ENCODE data around the gene DMRT3. TPM values are rescaled to one million over a fixed set of nuclear protein-coding genes. Genes with fewer than 3 reads are reported as not detected.

Gene DMRT3
- total RNA-seq, 1 experiment from 2014 or later: not detected

DNA sequence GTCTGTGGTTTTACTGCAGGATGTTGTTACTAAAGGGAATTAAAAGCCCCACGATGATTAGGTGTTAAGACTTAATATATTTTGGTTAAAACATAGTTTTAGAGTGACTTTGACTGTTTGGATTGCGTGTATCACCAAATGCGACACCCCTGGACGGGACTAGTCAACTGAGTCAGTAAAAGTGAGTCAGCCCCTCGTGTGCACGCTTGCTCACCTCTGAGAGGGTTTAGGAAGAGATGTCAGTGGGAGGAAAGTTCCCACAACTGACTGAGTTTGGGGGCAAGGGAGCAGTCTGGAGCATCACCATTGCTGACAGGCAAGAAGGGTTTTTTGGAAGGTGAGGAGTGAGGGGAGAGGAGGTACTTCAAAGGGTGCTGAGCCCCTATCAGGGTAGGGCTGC is 14.4 kb upstream of the DMRT3 start:
- Histone ChIP-seq H3K4me3 (no peak overlapping the region), H3K4me1 (replicated peaks) (no peaks in the 10 kb centered on the region), H3K36me3 (no peaks in the 10 kb centered on the region), H3K9me3 (replicated peaks) (no peaks in the 10 kb centered on the region), H3K27ac (no peak overlapping the region), H3K27me3 (replicated peaks) (no peaks in the 10 kb centered on the region)
- no peak for DNase-seq (ENCODE audit: low read depth in 1 of 2, low spot score in 2 of 2)

DNA sequence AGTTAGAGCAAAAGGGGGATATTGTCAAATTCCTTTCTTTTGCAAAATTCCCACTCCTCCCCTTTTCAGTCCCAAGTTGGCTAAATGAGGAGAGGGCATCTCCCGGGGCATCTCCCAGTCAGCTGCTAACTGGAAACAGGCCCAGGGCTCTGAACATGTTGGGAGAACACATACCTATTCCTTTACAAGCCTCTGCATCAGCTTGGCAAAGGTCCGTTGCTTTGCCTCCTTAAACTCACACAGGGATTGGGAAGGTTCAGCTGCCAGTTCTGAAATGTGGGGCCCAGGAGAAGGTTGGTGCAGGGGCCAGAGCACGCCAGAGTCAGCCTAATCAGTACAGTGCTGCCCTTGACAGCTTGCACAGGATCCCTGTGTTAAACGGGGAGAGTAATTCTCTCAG is 11.0 kb upstream of the DMRT3 start:
- no peak overlapping the region for H3K4me3 ChIP-seq
- no peaks in the 10 kb centered on the region for H3K9me3 ChIP-seq (replicated peaks)
- no peak overlapping the region for H3K27ac ChIP-seq
- DNase-seq (ENCODE audit: low read depth in 1 of 2, low spot score in 2 of 2): no peak
- no peaks in the 10 kb centered on the region for H3K36me3 ChIP-seq
- no peaks in the 10 kb centered on the region for H3K4me1 ChIP-seq (replicated peaks)
- no peaks in the 10 kb centered on the region for H3K27me3 ChIP-seq (replicated peaks)

DNA sequence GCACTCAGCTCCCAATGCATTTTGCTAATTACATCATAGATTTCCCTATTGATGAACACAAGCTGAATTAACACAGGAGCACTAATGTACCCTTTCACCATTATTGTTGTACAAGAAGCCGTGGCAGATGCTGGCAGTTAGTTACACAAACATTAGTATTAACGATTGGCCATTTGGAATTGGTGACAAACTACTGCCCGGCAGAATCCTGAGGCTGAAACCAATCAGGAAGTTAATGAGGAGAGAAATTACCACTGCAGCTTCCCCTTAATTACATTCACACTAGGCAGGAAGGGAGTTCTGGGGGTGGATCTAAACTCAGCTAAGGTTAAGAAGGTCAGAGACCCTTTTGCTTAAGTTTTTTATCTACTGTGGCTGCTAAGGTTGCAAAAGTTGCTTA is 9.6 kb upstream of the DMRT3 start:
- Histone ChIP-seq H3K27ac (no peak overlapping the region), H3K36me3 (no peaks in the 10 kb centered on the region), H3K4me1 (replicated peaks) (no peaks in the 10 kb centered on the region), H3K4me3 (no peak overlapping the region), H3K9me3 (replicated peaks) (no peaks in the 10 kb centered on the region), H3K27me3 (replicated peaks) (no peaks in the 10 kb centered on the region)
- DNase-seq (ENCODE audit: low read depth in 1 of 2, low spot score in 2 of 2): no peak

DNA sequence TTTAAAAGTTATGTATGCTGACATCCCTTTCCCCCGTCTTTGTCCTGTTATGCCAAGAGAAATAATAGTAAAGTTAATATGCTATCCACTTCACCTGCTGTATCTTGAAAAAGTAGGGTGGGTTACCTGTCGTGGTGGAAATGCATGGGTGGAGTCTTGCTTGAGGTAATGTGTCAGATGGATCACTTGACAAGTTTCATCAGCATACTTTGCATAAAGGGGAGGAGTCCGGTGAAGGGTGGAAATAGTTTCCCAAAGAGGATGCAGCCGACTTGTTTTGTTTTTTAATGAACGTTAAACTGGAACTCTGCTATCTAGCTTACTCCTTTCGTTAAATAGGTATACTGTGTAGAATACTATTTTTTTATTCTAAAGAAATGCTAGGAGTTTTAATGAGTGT is 9.0 kb upstream of the DMRT3 start:
- Histone ChIP-seq H3K27me3 (replicated peaks) (no peaks in the 10 kb centered on the region), H3K4me1 (replicated peaks) (no peaks in the 10 kb centered on the region), H3K36me3 (no peaks in the 10 kb centered on the region), H3K9me3 (replicated peaks) (no peaks in the 10 kb centered on the region), H3K27ac (no peak overlapping the region), H3K4me3 (no peak overlapping the region)
- DNase-seq (ENCODE audit: low read depth in 1 of 2, low spot score in 2 of 2): no peak

DNA sequence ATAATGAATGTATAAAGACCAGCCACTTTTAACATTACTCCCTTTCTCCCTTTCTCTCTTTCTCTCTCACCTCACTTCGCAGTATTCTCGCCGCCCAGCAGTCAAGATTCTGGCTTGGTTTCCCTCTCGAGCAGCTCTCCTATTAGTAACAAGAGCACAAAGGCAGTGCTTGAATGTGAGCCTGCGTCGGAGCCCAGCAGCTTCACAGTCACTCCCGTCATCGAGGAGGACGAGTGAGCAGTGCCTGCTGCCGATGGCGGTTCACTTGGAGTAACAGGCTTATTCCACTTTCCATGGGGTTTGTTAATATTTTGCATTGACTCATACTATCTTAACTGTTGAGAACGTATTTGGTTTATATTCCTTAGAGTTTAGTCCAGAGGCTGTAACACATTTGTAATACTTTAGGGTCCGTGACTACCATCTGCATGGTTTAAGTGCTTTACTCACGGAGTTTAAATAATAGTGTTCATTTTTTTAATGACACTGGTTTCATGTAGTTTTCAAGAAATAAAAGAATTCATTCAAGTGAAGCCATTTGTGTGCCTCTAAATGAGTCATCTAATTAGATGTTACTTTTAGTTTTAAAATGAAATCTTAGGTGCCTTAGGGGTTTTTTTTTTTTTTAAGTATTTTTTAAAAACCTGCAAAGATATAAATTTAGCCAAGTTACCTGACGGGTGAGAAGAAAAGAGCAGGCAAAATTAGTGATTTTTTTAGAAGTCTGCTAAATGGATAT is 8.4 kb upstream of the DMRT3 start:
- no peaks in the 10 kb centered on the region for H3K9me3 ChIP-seq (replicated peaks)
- H3K27me3 ChIP-seq (replicated peaks): no peaks in the 10 kb centered on the region
- no peak for DNase-seq (ENCODE audit: low read depth in 1 of 2, low spot score in 2 of 2)
- H3K27ac ChIP-seq: no peak overlapping the region
- no peaks in the 10 kb centered on the region for H3K36me3 ChIP-seq
- H3K4me1 ChIP-seq (replicated peaks): no peaks in the 10 kb centered on the region
- H3K4me3 ChIP-seq: no peak overlapping the region

DNA sequence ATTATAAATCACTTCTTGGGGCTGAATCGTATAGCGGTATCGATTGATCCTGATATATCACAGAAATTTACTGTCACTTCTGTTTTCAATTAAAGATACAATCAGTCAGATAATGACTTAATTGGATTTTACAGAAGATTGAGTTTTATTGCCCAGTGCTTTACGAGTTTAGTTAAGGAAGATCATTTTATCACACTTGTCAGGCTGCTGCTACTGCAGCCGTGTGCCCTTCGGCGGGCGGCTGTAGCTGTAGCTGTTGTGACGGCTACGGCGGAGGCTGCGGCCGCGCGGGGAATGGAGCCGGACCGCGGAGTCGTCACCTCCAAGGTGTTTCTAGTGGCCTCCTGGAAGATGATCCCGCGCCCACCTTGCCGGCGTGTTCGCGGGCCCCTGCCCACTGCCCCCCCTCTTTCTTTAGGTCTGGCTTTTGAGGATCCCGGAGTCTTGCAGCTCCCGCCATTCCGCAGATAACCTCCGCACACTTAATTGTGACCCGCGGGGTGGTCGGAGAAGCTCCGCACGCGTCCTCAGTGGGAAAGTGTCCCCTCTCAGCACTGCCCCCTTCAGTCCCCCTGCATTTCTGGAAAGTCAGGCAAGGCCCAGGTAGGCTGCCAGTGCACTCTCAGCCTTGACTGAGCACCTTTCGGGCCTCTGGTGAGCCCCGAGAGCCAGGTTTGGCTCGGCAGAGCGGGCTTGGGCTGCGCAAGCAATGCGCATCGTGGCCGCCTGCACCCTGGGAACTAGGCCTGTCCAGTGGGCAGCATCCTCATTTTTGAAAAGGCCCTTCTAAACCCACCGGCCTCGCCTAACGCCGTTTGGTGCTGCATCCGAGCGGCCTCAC is 6.9 kb upstream of the DMRT3 start:
- DNase-seq (ENCODE audit: low read depth in 1 of 2, low spot score in 2 of 2): no peak
- Histone ChIP-seq H3K36me3 (no peaks in the 10 kb centered on the region), H3K27me3 (replicated peaks) (no peaks in the 10 kb centered on the region), H3K4me1 (replicated peaks) (no peaks in the 10 kb centered on the region), H3K4me3 (no peak overlapping the region), H3K27ac (no peak overlapping the region), H3K9me3 (replicated peaks) (no peaks in the 10 kb centered on the region)

DNA sequence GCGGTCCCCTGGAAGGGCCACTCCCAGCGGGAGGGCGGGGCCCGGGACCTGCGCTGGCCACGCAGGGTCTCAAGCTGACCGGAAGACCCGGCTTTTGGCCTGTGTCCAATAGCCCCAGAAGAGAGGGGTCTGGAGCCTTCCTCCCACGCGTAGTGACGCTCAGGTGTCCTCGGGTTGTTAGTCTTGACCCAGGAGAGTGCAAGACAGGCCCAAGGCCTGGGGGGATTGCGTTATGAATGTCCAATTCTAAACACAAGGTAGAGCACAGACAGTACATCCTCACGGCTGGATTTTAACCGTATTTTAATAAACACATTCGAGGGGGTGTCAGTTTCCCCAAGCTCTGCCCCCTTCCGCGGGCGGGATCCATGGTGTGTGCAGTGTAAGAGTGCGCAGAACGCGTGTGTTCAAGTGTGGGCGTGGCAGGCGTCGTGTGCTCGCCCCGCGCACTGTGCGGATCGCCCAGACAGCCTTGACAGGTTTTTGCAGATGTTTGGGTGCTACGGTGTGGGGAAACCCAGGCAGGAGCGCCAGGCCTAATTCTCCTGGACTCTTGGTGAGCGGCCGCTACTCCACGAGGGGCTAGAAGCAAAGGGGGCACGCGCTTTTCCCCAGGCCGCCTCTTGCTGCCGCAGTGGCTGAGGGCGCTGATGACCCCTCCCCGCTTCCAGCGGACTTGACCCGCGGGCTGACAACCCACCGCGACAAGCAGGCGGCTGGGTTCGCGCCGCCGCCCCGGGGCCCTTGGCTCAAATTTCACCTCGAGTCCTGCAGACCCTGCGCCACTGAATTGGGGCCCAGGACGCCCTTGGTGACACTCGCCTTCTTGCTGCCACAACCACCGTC is 6.1 kb upstream of the DMRT3 start:
- Histone ChIP-seq H3K27me3 (replicated peaks) (no peaks in the 10 kb centered on the region), H3K4me3 (no peak overlapping the region), H3K27ac (no peak overlapping the region), H3K4me1 (replicated peaks) (no peaks in the 10 kb centered on the region), H3K36me3 (no peaks in the 10 kb centered on the region), H3K9me3 (replicated peaks) (no peaks in the 10 kb centered on the region)
- no peak for DNase-seq (ENCODE audit: low read depth in 1 of 2, low spot score in 2 of 2)

DNA sequence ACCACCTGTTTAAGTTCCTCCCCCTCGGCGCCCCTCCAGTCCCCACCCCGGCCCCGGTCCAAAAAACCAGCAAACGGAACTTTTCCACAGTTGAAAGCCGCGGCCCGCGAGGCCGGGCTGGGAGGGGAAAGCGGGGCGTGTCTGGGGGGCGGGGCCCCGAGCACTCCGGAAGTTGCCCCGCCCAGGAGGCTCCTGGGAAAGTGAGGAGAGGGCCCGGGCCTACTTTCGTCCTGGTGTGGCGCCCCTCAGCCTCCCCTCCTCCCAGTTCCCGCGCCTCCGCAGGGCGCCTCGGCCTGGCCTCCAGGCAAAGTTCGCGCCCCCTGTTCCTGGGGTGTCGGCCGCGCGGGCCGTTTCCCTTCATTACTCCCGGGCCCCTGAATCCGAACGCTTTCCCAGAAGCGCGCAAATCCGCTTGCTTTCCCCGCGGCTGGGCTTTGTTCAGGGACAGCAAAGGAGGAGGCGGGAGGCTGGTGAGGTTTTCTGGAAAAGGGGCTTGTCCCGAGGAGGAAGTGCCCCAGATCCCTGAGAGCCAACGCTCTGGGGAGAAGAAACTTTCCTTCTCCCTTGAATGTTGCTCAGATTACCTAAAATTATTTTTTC is 4.5 kb upstream of the DMRT3 start:
- Histone ChIP-seq H3K4me3 (no peak overlapping the region), H3K4me1 (replicated peaks) (no peaks in the 10 kb centered on the region), H3K36me3 (no peaks in the 10 kb centered on the region), H3K9me3 (replicated peaks) (no peaks in the 10 kb centered on the region), H3K27me3 (replicated peaks) (no peaks in the 10 kb centered on the region; the same call in 1 of the 2 replicates), H3K27ac (no peak overlapping the region)
- no peak for DNase-seq (ENCODE audit: low read depth in 1 of 2, low spot score in 2 of 2)

DNA sequence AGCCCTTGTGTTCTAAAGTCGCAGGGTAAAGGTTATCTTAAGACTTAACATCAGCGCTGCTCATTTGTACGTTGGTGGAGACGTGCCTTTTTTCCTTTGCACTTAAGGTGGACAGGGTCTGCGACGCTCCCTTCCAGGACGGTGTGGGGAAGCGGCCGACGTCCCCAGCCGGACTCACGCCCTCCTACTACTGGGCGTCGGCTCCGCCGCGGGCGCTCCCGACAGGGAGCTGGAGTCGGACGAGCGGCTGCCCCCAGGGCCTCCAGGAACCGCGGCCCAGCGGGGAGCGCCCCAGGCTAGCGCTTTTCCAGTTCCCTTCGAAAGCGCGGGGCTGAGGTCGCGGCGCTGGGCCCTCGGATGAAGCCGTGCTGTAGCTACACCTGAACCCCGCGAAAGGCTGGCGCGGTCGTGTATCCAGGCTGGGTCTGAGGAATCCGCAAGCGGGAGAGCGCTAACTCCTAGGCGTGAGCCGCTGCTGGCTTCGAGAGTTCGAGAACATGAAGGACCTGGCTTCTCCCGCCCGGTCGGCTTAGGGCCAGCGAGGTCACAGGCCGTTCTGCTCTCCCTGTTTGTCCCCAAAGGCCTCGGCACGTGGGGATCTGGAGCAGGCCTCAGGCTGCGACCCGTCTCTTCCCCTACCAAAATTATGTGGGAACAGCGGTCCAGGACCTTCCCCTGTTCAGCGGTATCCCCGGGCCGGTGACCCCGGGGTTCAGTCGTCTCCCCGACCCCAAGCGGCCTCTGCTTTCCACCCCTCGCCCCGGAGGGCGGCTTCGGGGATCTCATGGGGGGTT is 3.8 kb upstream of the DMRT3 start:
- Histone ChIP-seq H3K36me3 (no peaks in the 10 kb centered on the region), H3K4me1 (replicated peaks) (no peaks in the 10 kb centered on the region), H3K9me3 (replicated peaks) (no peaks in the 10 kb centered on the region), H3K27me3 (replicated peaks) (no peaks in the 10 kb centered on the region; the same call in 1 of the 2 replicates), H3K27ac (no peak overlapping the region), H3K4me3 (no peak overlapping the region)
- DNase-seq (ENCODE audit: low read depth in 1 of 2, low spot score in 2 of 2): no peak

DNA sequence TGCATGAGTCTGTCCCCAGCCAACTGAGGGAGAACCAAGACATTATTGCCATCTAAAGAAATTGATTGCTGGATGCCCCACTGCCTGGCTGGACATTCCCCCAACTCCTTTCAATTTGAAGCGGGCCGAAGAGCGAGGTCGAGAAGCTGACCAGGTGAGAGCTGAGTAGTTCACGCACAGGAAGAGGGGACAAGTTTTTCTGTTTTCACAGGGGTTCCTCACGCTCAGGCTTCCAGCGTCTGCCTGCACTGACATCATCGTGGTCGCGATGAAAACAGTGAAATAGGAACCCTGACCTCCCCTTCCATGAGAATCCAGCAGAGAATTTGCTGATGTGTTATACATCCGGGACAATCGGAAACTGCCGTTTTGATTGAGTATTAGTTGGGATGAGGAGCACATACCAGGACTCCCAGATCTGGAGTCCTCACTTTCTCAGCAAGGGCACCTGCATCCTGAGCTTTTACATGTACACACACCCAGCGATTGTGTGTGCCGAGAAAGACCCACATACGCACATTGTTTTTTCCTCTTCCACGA is 3.1 kb upstream of the DMRT3 start:
- Histone ChIP-seq H3K27ac (no peak overlapping the region), H3K9me3 (replicated peaks) (no peaks in the 10 kb centered on the region), H3K4me3 (no peak overlapping the region), H3K4me1 (replicated peaks) (no peaks in the 10 kb centered on the region), H3K27me3 (replicated peaks) (no peaks in the 10 kb centered on the region; the same call in 1 of the 2 replicates), H3K36me3 (no peaks in the 10 kb centered on the region)
- no peak for DNase-seq (ENCODE audit: low read depth in 1 of 2, low spot score in 2 of 2)

DNA sequence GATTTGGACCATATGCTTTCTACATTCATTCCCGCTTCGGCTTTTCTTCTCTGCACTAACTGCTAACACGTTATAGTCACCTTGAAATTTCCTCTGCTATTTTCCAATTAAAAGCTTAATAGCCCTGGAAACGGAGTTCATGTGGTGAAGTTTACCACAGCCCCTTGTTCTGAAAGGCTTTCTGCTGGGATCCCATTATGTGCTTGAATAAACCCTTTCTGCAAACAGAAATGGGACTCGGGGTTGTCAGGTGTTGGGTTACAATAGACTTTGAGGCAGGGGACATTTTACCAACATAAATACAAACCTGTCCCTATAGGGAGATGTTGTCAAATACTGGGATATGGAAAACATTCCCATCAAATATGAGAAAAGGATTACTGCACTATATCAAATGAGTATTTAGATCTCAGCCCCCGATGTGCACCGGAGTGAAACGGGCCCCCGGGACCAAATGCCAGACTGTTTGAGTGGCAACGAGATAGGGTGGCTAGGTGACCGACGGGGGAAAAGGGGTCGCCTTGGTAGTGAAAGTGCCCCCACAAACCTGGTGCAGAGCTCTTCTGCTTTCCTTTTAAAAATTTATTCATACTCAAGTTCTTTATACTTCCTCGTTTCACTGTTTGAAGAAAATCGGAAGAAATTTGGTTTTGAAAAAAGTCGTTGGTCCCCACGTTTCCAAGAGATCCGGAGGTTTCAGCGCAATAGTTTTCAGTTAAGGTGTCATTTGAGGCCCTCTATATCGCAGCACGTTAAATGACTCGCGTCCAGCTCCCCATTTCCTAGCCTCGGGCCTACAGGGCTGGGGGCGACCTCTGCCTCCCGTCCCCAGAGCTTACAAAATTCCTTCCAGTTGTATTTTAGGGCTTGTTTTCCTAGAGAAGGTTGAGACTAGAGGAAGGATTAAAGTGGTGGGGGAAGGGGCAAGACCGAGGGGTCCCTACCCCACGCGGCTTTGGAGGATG is 2.1 kb upstream of the DMRT3 start:
- Histone ChIP-seq H3K4me3 (no peak overlapping the region), H3K9me3 (replicated peaks) (no peaks in the 10 kb centered on the region), H3K27ac (no peak overlapping the region), H3K36me3 (no peaks in the 10 kb centered on the region), H3K4me1 (replicated peaks) (no peaks in the 10 kb centered on the region), H3K27me3 (replicated peaks) (no peaks in the 10 kb centered on the region; the same call in 1 of the 2 replicates)
- DNase-seq (ENCODE audit: low read depth in 1 of 2, low spot score in 2 of 2): no peak

All from SJSA1 (cell line).